ENCODE measurements around the gene GPX4.

GPX4 gene, protein sequence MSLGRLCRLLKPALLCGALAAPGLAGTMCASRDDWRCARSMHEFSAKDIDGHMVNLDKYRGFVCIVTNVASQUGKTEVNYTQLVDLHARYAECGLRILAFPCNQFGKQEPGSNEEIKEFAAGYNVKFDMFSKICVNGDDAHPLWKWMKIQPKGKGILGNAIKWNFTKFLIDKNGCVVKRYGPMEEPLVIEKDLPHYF

GRCh38 chr19:1103708-1104310 is at the start of gene GPX4:
TSS of gene GPX4 (plus strand) at chr19:1103994. CDS start at chr19:1104044, 50 bp downstream.
- H3K4me3 ChIP-seq (ENCODE audit: low read depth, low read length): peak within 1 kb of the TSS; percentile 80
- TF ChIP-seq CTCF (conservative IDR thresholded peaks at IDR 0.05; ENCODE audit: low read depth, low read length): no peak
- peak; percentile 100 for DNase-seq (ENCODE audit: low read depth)

DNA sequence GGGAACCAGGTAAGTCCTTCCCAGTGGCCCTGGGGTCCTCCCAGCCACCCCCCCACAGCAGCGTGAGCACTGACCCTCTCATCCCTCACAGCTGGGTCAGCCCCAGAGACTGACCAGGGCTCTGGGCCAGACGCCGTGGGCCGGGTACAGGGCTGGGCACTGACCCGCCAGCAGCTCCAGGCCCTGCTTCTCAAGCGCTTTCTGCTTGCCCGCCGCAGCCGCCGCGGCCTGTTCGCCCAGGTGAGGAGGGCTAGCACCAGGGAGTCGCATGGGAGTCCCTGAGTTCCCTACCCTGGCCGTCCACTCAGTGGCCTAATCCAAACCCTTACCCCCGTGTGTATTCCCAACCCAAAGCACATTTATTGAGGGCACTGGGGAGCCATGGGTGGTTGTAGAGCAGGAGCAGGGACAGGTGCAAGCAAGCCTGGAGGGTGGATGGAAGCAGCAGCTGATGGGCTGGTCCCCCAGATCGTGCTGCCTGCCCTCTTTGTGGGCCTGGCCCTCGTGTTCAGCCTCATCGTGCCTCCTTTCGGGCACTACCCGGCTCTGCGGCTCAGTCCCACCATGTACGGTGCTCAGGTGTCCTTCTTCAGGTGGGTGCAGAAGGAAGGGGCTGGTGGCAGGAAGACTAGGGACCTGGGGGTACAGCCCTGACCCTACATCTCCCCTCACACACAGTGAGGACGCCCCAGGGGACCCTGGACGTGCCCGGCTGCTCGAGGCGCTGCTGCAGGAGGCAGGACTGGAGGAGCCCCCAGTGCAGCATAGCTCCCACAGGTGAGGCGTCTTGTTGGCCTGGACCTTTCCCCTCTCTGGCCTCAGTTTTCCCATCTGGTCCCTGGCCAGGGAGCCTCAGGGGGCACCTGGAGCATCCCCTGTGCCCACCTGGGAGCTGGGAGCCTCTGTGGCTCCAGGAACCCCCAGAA is 49.4 kb upstream of the GPX4 start:
- TF ChIP-seq CTCF (conservative IDR thresholded peaks at IDR 0.05; ENCODE audit: low read depth, low read length): no peak
- no peak overlapping the region for H3K4me3 ChIP-seq (ENCODE audit: low read depth, low read length)
- no peak for DNase-seq (ENCODE audit: low read depth)

DNA sequence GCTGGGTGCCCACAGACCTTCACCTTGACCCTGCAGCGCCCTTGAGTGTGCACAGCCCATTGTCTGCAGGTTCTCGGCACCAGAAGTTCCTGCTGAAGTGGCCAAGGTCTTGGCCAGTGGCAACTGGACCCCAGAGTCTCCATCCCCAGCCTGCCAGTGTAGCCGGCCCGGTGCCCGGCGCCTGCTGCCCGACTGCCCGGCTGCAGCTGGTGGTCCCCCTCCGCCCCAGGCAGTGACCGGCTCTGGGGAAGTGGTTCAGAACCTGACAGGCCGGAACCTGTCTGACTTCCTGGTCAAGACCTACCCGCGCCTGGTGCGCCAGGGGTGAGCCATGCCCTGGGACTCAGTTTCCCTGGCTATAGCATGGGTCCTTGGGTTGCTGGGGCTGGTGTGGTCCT is 48.8 kb upstream of the GPX4 start:
- TF ChIP-seq CTCF (conservative IDR thresholded peaks at IDR 0.05; ENCODE audit: low read depth, low read length): no peak
- no peak overlapping the region for H3K4me3 ChIP-seq (ENCODE audit: low read depth, low read length)
- DNase-seq (ENCODE audit: low read depth): no peak

DNA sequence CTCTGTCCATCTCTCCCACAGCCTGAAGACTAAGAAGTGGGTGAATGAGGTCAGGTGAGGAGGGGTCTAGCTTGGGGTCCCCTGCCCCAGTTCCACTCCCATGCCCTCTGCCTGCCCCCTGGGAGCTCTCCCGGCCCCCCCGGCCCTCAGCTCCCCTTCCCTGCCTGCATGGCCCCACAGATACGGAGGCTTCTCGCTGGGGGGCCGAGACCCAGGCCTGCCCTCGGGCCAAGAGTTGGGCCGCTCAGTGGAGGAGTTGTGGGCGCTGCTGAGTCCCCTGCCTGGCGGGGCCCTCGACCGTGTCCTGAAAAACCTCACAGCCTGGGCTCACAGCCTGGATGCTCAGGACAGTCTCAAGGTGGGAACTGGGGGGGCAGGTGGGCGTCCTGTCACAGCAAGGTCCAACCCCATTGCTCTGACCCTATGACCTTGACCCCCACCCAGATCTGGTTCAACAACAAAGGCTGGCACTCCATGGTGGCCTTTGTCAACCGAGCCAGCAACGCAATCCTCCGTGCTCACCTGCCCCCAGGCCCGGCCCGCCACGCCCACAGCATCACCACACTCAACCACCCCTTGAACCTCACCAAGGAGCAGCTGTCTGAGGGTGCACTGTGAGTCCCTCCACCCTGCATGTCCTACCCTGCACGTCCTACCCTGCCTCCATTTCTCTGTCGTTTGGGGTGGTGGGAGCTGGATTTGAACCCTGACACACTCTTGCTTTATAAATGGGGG is 47.7 kb upstream of the GPX4 start:
- no peak for DNase-seq (ENCODE audit: low read depth)
- H3K4me3 ChIP-seq (ENCODE audit: low read depth, low read length): no peak overlapping the region
- TF ChIP-seq CTCF (conservative IDR thresholded peaks at IDR 0.05; ENCODE audit: low read depth, low read length): no peak

DNA sequence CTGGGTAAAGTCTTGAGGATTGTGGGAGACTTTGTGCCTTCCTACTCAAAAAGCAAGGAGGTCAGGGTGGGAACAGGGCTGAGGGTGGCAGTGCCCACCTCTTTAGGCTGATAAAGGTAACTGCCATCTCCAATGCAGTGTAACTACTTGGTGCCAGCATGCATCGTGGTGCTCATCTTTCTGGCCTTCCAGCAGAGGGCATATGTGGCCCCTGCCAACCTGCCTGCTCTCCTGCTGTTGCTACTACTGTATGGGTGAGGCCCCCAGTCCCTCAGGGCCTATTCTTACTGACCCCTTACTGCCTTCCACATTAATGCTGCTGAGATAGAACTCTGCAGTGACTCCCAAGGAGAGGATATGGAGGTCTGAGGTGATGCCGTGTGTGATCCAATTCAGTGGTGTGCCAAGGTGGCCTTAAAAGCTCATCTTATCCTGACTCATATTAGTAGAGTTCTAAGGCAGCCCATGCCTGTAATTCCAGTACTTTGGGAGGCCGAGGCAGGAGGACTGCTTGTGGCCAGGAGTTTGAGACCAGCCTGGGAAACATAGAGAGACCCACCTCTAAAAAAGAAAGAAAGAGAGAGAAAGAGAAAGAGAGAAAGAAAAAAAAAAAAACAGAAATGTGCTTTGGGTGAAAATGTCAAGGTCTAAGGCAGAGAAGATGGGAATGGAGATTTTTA is 46.5 kb upstream of the GPX4 start:
- H3K4me3 ChIP-seq (ENCODE audit: low read depth, low read length): no peak overlapping the region
- peak; percentile 70 for DNase-seq (ENCODE audit: low read depth)
- TF ChIP-seq CTCF (conservative IDR thresholded peaks at IDR 0.05; ENCODE audit: low read depth, low read length): no peak

GRCh38 chr19:1058112-1058511 is 45.7 kb upstream of the GPX4 start:
- DNase-seq (ENCODE audit: low read depth): no peak
- no peak for TF ChIP-seq CTCF (conservative IDR thresholded peaks at IDR 0.05; ENCODE audit: low read depth, low read length)
- H3K4me3 ChIP-seq (ENCODE audit: low read depth, low read length): no peak overlapping the region
